GM19372 (cell line): ENCODE results near the gene ATP8B4.
"Not testable (repeated sequence)": the region's sequence is repeated elsewhere in the genome, so short reads cannot be mapped to it uniquely, and the experiment has no call there.

Experiments
- ATAC-seq: cut with Tn5 transposase; IDR thresholded peaks from one replicate; pipeline ENCODE4 v1.9.1; 2021; ENCODE audit warnings: mild to moderate bottlenecking, low read depth, moderate library complexity; ENCODE audit not compliant: unreplicated experiment

Gene ATP8B4

GRCh38 chr15:50119063-50120040 is at the start of gene ATP8B4:
Gene ATP8B4 (minus strand): TSS chr15:50119233. CDS start chr15:50106966, 12,267 bp downstream.
- ATAC-seq, result no peak

DNA sequence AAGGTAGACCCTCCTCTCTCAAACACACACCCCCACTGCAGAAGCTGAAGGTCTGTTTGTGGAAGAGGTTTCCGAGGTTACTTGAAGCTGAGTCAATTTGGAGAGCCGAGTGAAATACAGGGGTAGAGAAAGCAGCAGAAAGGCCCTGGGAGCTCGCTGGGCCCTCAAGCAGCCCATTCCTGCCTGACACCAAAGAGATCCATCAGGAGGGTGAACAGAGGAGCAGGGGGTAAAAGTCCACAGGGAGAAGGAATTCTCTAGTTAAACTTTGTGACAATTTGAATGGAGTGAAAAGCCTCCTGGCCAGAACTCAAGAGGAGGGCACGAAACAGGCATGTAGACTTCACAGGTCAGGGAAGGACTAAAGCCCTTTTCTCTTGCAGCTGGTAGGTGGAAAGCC is 49.3 kb upstream of the ATP8B4 start:
- no peak for ATAC-seq

DNA sequence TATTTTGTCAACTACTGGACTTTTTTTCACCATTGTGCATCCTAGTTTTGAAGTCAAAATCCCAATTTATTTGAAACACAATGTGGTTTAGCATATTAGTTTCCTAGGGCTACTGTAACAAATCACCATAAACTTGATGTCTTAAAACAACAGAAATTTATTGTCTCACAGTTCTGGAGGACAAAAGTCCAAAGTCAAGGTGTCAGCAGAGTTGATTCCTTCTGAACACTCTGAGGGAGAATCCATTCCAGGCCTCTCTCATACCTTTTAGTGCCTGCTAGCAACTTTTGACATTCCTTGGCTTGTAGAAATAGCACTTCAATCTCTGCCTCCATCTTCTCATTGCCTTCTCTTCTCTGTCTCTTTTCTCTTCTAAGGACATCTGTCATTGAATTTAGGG is 48.1 kb upstream of the ATP8B4 start:
- ATAC-seq, result no peak

DNA sequence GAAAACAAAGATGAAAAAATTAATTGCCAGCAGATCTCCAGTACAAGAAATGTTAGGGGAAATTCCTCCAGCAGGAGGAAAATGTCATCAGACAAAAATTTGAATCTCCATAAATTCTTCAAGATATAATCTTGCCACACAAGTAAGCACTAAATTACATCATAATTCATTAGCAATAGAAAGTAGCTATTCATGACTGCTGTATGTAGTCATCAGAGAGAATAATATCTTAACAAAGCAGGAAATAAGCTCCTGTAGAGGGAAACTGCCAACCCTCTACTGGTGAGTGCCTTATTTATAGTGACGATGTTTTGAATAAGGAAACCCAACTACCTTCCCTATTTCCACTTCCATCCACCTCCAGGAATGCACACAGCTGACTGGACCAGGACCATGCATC is 47.2 kb upstream of the ATP8B4 start:
- no peak for ATAC-seq

DNA sequence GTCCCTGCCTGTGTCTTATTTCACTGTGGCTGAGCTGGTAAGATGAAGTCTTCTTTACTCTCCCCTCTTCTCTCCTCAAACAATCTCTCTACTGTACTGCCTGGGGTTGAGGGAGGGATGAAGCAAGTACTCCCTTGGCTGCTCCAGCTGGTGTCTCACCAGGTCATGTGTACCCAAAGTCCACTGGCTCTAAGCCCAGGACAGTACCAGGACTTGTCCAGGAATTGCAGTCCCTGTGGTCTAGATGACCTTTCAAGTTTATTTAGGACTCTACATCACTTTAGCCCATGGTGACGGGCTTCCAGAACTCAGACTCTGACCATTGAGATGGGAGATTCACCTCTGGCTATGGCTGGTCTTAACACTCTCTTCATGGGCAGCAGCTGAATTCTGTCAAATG is 45.4 kb upstream of the ATP8B4 start:
- ATAC-seq, result no peak

DNA sequence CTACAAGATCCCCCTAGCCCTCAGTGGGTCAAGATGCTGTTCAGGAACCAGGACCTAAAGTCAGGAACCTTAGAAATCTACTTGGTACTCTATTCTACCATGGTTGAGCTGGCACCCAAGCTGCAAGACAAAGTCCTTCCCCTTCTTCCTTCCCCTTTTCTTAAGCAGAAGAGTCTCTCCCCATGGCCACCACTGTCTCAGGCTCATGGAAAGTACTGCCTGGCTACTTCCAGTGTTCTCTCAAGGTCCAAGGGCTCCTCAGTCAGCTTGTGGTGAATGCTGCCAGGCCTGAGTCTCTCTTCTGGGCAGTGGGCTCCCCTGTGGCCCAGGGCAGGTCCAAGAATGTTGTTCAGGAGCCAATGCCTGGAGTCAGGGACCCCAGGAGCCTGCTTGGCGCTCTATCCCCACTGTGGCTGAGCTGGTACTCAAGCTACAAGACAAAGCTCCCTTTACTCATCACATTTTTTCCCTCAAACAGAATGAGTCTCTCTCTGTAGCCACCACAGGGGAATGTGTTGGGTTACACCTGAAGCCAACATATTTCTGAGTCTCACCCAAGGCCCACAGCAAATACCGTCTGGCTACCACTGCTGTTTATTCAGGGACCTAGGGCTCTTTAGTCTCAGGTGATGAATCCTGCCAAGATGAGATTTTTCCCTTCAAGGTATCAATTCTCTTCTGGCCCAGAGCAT is 44.8 kb upstream of the ATP8B4 start:
- ATAC-seq, result no peak

DNA sequence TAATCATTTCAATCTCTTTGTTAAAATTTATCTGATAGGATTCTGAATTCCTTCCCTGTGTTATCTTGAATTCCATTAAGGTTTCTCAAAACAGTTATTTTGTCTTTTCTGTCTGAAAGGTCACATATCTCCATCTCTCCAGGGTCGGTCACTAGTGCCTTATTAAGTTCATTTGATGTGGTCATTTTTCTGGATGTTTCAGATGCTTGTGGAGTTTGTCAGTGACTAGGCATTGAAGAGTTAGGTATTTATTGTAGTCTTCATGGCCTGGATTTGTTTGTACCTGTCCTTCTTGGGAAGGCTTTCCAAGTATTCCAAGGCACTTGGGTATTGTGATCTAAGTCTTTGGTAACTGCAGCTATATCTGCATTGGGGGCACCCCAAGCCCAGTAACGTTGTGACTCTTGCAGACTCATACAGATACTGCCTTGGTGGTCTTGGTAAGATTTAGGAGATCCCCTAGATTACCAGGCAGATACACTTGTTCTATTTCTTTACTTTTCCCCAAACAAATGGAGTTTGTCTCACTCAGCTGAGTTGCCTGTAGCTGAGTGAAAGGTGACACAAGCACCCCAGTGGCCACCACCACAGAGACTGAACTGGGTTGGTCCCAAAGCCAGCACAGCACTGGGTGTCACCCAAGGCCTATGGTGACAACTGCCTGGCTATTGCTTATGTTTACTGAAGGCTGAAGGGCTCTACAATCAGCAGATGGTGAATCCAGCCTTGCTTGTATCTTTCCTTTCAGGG is 44.1 kb upstream of the ATP8B4 start:
- ATAC-seq, result no peak

DNA sequence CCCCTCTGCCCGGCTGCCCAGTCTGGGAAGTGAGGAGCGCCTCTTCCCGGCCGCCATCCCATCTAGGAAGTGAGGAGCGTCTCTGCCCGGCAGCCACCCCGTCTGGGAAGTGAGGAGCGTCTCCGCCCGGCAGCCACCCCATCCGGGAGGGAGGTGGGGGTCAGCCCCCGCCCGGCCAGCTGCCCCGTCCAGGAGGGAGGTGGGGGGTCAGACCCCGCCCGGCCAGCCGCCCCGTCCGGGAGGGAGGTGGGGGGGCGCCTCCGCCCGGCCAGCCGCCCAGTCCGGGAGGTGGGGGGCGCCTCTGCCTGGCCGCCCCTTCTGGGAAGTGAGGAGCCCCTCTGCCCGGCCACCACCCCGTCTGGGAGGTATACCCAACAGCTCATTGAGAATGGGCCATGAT is 39.2 kb upstream of the ATP8B4 start:
- not testable (repeated sequence) for ATAC-seq

GRCh38 chr15:50151476-50151875 is 32.4 kb upstream of the ATP8B4 start:
- no peak for ATAC-seq

GRCh38 chr15:50150851-50151250 is 31.8 kb upstream of the ATP8B4 start:
- ATAC-seq, result no peak

DNA sequence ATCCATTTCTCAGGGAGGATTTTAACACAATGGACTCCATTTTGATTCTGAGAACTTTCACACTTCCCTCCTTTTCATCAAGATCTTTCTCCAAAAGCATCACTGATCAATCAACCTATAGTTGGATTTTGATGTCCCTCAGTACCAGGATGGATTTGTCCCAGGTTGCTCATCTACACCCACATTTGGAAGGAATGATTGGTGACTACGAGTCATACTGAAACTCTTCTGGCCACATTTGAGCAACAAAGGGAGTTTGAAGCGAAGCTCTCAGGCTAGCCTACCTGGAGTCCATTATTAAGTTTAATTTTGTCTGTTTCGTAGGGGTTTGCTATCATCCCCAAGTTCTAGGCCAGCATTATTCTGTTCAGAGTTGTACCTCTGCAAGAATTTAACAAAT is 31.3 kb upstream of the ATP8B4 start:
- ATAC-seq, result no peak

DNA sequence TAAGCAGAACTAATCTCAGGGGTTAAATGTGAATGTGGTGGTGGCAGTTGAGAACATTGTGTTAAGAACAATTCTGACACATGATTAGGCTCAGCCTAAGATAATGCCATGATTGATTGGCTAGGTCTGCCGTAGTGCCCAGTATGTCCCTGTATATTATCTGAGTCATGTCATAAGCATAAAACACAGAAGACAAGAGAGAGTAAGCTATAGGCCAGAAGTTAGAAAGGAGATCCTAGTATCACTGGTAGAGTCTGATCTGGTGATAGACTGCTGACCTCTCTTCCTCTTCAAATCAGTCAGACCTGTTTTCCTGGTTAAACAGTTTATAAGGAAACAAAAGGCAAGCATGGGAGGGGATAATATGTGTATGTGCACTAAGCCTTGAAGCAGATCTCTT is 30.1 kb upstream of the ATP8B4 start:
- ATAC-seq, result no peak

- ATAC-seq, result no peak
These were observed 29.4 kb upstream of the ATP8B4 start for GRCh38 chr15:50148362-50148963.

DNA sequence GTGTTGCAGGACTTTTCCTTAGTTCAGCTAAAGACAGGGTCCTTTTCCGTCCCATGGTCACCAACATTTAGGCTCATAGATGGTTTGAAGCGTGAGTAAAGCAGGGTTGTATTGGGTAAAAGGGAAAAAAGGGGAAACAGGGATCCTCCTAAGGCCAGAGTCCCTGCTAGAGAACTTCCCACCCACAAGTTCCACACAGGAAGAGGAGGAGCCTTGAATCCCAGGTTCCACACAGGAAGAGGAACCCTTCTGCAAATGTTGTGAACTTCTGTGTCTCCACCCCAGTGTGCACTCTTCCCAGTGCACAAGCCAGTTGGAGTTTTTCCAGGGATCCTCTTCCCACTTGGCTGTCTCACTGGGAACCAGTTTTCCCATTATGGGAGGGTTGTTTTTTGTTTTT is 27.6 kb upstream of the ATP8B4 start:
- ATAC-seq, result no peak

DNA sequence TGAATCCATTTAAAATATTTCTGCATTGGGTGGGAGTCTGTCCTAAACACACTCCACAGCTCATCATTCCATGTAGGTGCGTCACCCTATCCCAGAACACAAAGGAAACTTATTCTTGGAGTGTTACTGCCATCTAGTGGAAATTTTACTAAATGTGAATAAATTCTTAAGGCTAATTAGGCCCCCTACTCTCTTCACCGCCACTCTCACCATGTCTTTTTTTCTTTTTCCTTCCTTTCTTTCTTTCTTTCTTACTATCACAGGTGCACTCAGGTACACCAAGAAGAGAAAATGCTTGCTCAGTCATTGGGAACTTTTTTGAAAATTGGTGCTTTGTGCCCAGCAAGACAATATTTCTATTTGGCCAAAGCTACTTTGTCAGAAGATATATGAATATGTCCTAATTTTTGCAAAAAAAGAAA is 26.4 kb upstream of the ATP8B4 start:
- no peak for ATAC-seq

DNA sequence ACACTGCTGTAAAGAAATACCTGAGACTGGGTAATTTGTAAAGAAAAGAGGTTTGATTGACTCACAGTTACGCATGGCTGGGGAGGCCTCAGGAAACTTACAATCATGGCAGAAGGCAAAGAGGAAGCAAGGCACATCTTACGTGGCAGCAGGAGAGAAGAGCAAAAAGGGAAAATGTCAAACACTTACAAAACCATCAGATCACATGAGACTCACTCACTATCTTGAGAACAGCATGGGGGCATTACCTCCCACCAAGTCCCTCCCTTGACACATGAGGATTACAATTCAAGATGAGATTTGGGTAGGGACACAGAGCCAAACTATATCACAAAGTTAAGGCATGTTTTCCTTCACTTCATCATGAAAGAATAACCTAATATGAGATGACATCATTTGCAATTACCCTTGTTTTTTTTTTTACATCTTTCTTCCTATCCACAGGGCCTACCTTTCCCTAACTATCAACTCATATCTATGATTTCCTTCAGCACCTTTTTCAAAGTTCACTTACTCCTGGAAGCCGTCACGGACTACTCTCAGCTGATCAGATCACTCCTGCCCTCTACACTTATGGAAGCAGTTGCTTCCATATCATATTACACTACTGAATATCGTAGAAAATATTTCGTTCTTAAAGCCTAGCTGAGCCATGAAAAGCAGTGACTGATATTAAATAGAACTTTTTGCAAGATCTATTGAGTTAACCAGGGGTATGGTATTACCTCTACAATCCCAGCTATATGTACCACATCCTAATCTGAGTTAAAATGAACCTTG is 25.5 kb upstream of the ATP8B4 start:
- ATAC-seq, result no peak

GRCh38 chr15:50143255-50143860 is 24.3 kb upstream of the ATP8B4 start:
- ATAC-seq, result no peak

- ATAC-seq, result no peak
These were observed 22.8 kb upstream of the ATP8B4 start for GRCh38 chr15:50141856-50142255.

- no peak for ATAC-seq
These were observed 21.9 kb upstream of the ATP8B4 start for GRCh38 chr15:50140983-50141382.
